ENCODE data around the gene IQUB.
A peak's percentile ranks its signal among the peaks of the same experiment; 100 is the strongest.
"Not testable (repeated sequence)": the region's sequence is repeated elsewhere in the genome, so short reads cannot be mapped to it uniquely, and the experiment has no call there.

The IQUB gene

GRCh38 chr7:123534383-123535260 is at the start of gene IQUB:
Gene IQUB (minus strand): TSS chr7:123534595. CDS start chr7:123512340, 22,255 bp downstream.
- peak; percentile 97 for DNase-seq

DNA sequence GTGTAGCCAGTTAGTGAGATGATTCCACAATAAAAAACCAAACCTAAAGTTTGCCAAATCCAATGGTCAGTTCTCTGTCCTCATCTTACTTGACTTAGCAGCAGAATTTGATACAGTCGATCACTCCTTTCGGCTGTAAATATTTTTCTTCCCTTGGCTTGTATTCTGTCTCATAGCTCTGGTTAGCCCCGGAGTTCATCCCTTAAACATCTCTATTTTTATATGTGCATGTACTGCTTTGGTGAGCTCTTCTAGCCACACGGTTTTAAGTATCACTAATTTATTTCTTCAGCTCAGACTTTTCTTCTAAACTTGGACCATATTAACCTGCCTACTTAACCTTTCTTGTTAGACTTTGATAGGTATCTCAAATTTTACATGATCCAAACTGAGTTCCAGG is 49.4 kb upstream of the IQUB start:
- DNase-seq, result no peak

DNA sequence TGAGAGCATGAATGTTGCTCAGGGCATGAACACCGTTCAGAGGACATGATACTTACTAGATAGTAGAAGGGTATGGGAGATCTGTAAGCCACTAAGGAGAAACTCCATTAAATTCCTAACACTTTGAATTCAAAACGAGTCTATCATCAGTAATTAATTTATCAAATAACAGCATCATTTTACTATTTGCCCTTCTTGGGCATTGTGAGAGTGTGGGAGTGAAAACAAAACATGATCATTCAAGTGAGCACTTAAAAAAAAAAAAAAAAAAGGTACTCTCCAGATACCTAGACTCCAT is 46.7 kb upstream of the IQUB start:
- no peak for DNase-seq

DNA sequence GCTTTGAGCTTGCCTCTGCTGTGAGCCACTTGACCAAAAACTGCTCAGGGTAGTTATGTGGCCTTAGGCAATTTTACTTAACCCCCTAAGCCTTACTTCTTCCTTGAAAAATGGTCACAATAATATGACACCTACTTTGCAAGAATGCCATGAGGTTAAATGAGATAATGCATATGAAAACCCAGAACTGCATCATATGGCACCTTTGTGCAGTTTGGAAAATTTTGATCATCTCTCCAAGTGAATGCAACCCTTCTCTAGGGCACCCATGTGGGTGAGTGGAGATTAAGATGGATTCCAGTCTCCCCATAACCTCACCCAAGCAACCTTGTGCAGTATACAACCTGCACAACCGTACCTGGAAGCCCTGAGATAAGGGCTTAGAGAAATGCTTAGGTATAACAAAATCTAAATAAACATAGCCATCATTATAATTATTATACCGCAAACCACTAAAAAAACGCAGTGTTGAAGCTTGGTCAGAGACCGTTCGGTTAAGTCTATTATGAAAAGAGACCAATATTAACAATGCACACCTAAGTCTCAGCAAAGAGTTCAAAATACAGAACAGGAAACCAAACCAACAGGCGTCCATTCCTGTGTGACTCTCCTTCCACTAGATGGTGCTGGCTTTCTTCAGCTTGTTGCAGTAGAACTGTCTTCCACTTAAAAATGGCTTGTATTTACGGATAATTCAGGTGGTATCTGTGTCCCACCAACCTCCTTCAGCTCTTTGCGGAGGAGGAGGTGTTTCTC is 46.2 kb upstream of the IQUB start:
- peak; percentile 12 for DNase-seq

GRCh38 chr7:123579416-123579815 is 45.0 kb upstream of the IQUB start:
- no peak for DNase-seq

DNA sequence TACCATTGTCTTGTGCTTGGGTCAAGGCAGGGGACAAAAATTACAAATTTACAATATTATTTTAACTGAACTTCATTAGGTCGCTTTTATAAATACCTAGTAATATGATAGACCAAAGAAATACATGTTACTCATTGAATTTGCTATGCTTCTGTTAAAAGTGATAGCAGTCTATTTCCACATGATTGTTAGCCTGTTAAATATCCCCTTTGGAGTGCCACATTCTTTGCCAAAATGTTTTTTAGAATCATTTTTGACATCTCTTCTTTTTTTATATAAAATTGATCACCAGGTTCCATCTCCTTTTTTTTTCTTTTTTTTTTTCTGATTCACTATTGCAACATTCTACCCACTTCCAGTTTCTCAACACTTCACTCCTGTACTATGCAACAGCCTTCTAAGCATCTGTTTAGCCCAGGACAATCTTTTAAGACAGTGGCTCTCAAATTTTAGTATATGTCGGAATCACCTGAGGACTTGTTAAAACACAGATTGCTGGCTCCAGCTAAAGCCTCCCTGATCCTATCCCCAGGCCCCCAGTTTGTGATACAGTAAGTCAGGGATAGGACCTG is 39.6 kb upstream of the IQUB start:
- no peak for DNase-seq

- DNase-seq, result no peak
Measured at GRCh38 chr7:123573341-123573740, 38.9 kb upstream of the IQUB start.

DNA sequence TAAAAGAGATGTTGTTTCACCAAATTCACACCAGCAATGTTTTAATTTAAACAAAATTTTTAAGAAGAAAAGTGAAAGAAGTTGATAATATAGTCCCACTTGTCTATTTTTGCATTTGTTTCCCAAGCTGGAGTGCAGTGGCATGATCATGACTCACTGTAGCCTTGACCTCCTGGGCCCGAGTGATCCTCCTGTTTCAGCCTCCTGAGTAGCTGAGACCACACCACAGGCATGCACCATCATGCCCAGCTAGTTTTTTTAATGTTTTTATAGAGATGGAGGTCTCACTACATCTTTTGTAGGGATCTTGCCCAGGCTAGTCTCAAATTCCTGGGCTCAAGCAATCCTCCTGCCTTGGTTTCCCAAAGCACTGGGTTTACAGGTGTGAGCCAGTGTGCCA is 37.3 kb upstream of the IQUB start:
- DNase-seq, result no peak

GRCh38 chr7:123571187-123571586 is 36.8 kb upstream of the IQUB start:
- DNase-seq, result no peak

DNA sequence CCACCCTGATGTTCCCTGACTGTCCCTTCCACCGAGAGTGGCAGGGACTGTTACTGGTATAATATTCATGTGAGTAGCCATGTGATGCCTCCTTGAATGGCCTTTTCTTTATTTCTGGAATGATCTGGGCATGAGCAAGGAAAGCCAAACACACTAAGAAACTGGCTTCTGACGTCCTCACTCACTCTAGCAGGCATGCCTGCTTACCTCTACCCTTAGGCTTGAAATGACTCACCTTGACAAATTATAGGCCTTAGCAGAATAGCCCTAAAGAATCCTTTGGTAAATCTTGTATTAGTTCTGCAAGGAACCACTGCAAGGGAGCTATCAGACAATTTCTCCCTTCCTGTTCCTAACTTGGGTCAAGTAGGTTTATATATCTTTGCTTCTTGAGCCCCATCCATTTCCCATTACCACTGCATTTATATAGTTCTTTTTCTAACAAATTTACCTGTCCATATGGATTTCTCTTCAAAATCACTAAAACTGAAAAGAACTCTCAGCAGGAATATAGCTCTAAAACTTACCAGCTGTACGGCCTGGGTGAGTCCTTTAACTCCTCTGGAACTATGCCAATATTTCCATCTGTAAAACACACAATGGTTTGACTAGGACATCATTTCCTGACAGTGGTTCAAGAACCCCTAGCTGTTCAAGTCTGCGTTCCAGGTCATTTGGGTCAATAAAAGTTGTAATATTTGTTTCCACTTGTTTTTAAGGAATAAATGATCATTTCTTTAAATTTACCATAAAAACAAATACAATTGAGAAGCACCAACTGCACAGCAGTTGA is 36.2 kb upstream of the IQUB start:
- no peak for DNase-seq

GRCh38 chr7:123569352-123570010 is 35.1 kb upstream of the IQUB start:
- no peak for DNase-seq

DNA sequence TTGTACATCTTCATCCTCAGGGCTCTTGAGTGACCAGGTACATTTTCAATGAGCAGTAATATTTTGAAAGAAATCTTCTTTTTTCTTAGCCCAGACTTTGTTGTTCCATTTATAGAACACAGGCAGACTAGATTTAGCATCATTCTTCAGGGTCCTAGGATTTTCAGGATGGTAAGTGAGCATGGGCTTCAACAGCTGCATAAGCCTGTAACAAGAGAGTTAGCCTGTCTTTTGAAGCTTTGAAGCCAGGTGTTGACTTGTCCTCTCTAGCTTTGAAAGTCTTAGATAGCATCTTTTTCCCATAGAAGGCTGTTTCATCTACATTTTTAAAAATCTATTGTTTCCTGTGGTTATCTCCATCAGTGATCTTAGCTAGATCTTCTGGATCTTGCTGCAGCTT is 27.7 kb upstream of the IQUB start:
- no peak for DNase-seq

- no peak for DNase-seq
Measured at GRCh38 chr7:123558289-123558874, 24.0 kb upstream of the IQUB start.

GRCh38 chr7:123557398-123558288 is 23.2 kb upstream of the IQUB start, which contains the start of gene NDUFA5:
Gene NDUFA5 (minus strand): TSS chr7:123557818. CDS start chr7:123557795, 23 bp downstream.
- DNase-seq, result peak; percentile 99

DNA sequence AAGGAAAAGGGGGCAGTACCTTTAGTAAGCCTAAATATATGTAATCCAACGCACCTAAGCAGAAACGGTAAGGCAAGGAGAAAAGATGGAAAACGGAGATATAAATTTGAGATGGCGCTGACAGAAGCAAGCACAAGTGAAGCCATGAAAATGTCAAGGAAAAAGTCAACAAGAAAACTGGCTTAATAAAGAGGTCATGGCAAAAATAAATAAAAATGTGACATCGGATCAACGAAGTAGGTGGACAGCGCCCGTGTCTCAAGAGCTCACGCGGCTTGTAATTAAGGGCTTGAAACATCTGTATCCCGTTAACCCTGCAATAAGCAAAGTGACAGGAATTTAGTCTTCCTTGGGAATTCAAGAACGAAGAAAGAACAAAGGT is 22.6 kb upstream of the IQUB start:
- no peak for DNase-seq

DNA sequence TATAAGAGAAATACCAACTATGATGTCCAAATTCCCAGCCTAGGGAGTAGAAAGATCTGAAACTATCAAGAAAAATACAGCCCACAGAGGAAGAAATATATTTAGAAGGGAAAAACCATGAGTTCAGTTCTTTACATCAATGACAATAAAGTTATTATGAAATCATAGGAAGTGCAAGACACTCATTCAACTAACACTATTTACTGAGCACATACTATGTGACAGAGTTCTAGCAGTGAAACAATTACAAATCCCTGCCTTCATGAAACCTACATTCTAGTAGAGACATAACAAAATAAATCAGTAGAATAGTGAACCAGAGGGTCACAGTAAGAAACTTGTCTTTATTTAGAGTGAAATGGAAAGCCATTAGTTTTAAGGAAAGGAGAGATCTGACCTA is 21.1 kb upstream of the IQUB start:
- no peak for DNase-seq

GRCh38 chr7:123553159-123553558 is 18.8 kb upstream of the IQUB start:
- no peak for DNase-seq

GRCh38 chr7:123552641-123553040 is 18.2 kb upstream of the IQUB start:
- DNase-seq, result no peak

DNA sequence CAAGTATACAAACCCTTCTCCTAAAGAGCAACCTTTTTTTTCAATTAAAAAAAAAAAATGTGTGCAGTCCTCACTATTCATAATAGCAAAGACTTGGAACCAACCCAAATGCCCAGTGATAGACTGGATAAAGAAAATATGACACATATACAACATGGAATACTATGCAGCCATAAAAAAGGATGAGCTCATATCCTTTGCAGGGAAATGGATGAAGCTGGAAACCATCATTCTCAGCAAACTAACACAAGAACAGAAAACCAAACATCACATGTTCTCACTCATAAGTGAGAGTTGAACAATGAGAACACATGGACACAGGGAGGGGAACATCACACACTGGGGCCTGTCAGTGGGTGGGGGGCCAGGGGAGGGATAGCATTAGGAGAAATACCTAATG is 17.7 kb upstream of the IQUB start:
- DNase-seq, result not testable (repeated sequence)

DNA sequence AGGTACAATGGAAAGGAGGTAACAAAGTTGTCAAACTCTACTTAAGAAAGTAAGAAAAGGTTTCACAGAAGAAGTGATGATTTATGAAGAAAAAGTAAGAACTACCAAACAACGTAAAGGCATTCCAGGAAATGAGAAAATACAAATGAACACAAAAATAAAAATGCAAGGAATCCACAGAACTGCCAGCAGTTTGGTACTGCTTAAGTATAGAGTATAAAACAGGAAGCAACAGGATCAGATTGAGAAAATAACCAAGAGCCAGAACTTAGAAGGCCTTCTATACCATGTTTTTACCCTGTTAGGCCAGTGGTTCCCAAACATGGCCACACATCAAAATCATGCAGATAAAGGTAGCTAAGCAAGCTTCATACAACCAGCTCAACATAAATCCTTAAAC is 14.0 kb upstream of the IQUB start:
- no peak for DNase-seq

DNA sequence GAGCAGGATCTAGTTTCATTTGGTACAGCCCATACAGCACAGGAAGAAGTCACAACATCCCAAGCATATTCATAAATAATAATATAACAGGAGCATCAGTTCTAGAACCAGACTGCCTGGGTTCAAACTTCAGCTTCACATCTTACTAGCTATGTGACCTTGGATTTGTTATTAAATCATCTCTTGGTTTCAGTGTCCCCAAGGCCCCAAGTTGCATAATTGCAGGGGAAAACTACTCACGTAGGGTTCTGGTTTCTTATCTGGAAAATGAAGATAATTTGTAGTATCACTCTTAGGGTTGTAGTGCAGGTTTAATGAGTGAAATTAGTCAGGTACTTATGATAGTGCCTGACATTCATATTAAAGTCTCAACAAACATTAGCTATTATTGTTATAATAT is 5.5 kb upstream of the IQUB start:
- no peak for DNase-seq
